ENCODE results near the gene SNX3. TPM values are rescaled to one million over a fixed set of nuclear protein-coding genes. Genes with fewer than 3 reads are reported as not detected.

The SNX3 gene
- total RNA-seq, 1 experiment from 2014 or later, result 80.7 TPM

- Histone ChIP-seq H3K27ac (ENCODE audit: insufficient read length, low read depth, low read length) (peak overlapping the region; percentile 52), H3K4ac (ENCODE audit: low read depth, low read length) (no peak overlapping the region), H3K4me2 (ENCODE audit: insufficient read depth, insufficient read length, low read length) (peak overlapping the region; percentile 56), H2AK5ac (ENCODE audit: insufficient read length, low read length) (no peak overlapping the region), H4K5ac (ENCODE audit: insufficient read length, low read depth, low read length) (no peak overlapping the region), H3K18ac (ENCODE audit: insufficient read length, low read depth, low read length) (no peak overlapping the region), H4K8ac (replicated peaks; ENCODE audit: insufficient read length, low read depth, low read length) (no peak overlapping the region), H3T11ph (ENCODE audit: low read length) (no peak overlapping the region), H2BK15ac (ENCODE audit: low read depth, low read length) (no peak overlapping the region), H2BK12ac (ENCODE audit: insufficient read length, low read depth, low read length) (no peak overlapping the region), H2BK120ac (ENCODE audit: low read depth, low read length, poor library complexity, severe bottlenecking) (no peak overlapping the region), H3K23ac (ENCODE audit: insufficient read length, low read depth, low read length) (no peak overlapping the region), H4K20me1 (ENCODE audit: control insufficient read depth, insufficient read depth, insufficient read length) (no peaks in the 10 kb centered on the region), H3K79me2 (ENCODE audit: insufficient read depth, low read length) (no peaks in the 10 kb centered on the region), H3K9me3 (ENCODE audit: control insufficient read depth, low read depth, low read length) (no peaks in the 10 kb centered on the region), H4K91ac (ENCODE audit: insufficient read length, low read depth, low read length) (no peak overlapping the region), H3K4me1 (ENCODE audit: insufficient read depth, low read length) (no peaks in the 10 kb centered on the region), H3K14ac (ENCODE audit: insufficient read depth, low read length) (no peak overlapping the region), H3K79me1 (ENCODE audit: insufficient read depth, low read depth, low read length, poor library complexity, severe bottlenecking) (no peaks in the 10 kb centered on the region), H2BK5ac (ENCODE audit: insufficient read length, low read length) (no peak overlapping the region), H2AFZ (ENCODE audit: low read length) (peak overlapping the region; percentile 94), H3K9ac (ENCODE audit: extremely low read depth, insufficient read length, low read length) (peak overlapping the region; percentile 27), H3K23me2 (ENCODE audit: insufficient read length, low read depth, low read length, poor library complexity, severe bottlenecking) (peaks cover 6% of the 10 kb centered on the region), H2BK20ac (ENCODE audit: low read depth, low read length, poor library complexity, severe bottlenecking) (no peak overlapping the region), H3K27me3 (ENCODE audit: insufficient read depth, low read length) (no peaks in the 10 kb centered on the region), H3K56ac (ENCODE audit: insufficient read length, low read depth, low read length) (no peak overlapping the region)
- Mint-ChIP-seq H3K36me3 (ENCODE audit: insufficient read depth in 1 of 3, low read depth in 3 of 3) (no peaks in the 10 kb centered on the region; a peak in 1 of 7 replicates), H3K4me1 (peaks cover 8 to 17% of the 10 kb centered on the region in 2 experiments), H3K27me3 (ENCODE audit: low read depth) (no peaks in the 10 kb centered on the region), H3K9me3 (no peaks in the 10 kb centered on the region), H3K4me3 (peak overlapping the region; percentile 92 to 94), H3K27ac (peak overlapping the region; percentile 63 to 99 (median 99); a peak in 4 of 7 replicates)
- DNase-seq, result no peak
- no peak for TF ChIP-seq CTCF (conservative IDR thresholded peaks at IDR 0.05)
- no CpG with 5 or more reads among the region's 16 CpGs for WGBS (ENCODE audit: extremely low coverage, insufficient read length, low lambda C conversion rate)
Observed at GRCh38 chr6:108294297-108294726, 33.5 kb upstream of the SNX3 start.

All from H9 (cell line).